ENCODE measurements around the gene MTFR1L.

The MTFR1L gene

GRCh38 chr1:25779894-25780293, 39.9 kb upstream of the MTFR1L start:
- H3K27ac ChIP-seq (ENCODE audit: low read depth, low read length, poor library complexity, severe bottlenecking): no peak overlapping the region
- TF ChIP-seq EZH2 (IDR thresholded peaks at IDR 0.05; ENCODE audit: borderline replicate concordance, low read length) (no peak), CTCF (IDR thresholded peaks at IDR 0.05; ENCODE audit: low read length) (no peak)
- no peak overlapping the region for H3K9ac ChIP-seq (ENCODE audit: low read length)

GRCh38 chr1:25780318-25781129, 39.2 kb upstream of the MTFR1L start:
- Histone ChIP-seq H3K9me2 (ENCODE audit: low read depth, low read length) (no peaks in the 10 kb centered on the region), H3K4me1 (ENCODE audit: insufficient read depth, low read length, severe bottlenecking) (peaks cover 7% of the 10 kb centered on the region), H3K4me3 (ENCODE audit: low read depth, low read length, poor library complexity, severe bottlenecking) (no peak overlapping the region), H3K9me3 (ENCODE audit: low read length) (no peaks in the 10 kb centered on the region), H2AFZ (ENCODE audit: low read length) (no peak overlapping the region), H3K27ac (ENCODE audit: low read depth, low read length, poor library complexity, severe bottlenecking) (no peak overlapping the region), H3K27me3 (ENCODE audit: insufficient read depth, low read length) (peaks cover 20% of the 10 kb centered on the region), H3K4me2 (ENCODE audit: low read length) (no peak overlapping the region), H3K9ac (ENCODE audit: low read length) (no peak overlapping the region), H3K36me3 (ENCODE audit: insufficient read depth, low read length) (no peaks in the 10 kb centered on the region), H3K79me2 (ENCODE audit: insufficient read depth, low read length) (no peaks in the 10 kb centered on the region), H3F3A (ENCODE audit: insufficient read depth, low read length) (0 out of 2 replicates have a peak, but pooled peaks cover 4% of the 10 kb centered on the region), H4K20me1 (ENCODE audit: insufficient read depth, low read length) (no peaks in the 10 kb centered on the region)
- TF ChIP-seq CTCF (IDR thresholded peaks at IDR 0.05; ENCODE audit: low read length): no peak
- TF ChIP-seq EZH2 (IDR thresholded peaks at IDR 0.05; ENCODE audit: borderline replicate concordance, low read length): no peak

More at GRCh38 chr1:25779894-25780293, 39.9 kb upstream of the MTFR1L start:
- Histone ChIP-seq H3K9me2 (ENCODE audit: low read depth, low read length) (no peaks in the 10 kb centered on the region), H2AFZ (ENCODE audit: low read length) (no peak overlapping the region), H3K4me1 (ENCODE audit: insufficient read depth, low read length, severe bottlenecking) (peaks cover 13% of the 10 kb centered on the region), H3K4me3 (ENCODE audit: low read depth, low read length, poor library complexity, severe bottlenecking) (no peak overlapping the region), H3K9me3 (ENCODE audit: low read length) (no peaks in the 10 kb centered on the region), H3K27me3 (ENCODE audit: insufficient read depth, low read length) (peaks cover 20% of the 10 kb centered on the region), H4K20me1 (ENCODE audit: insufficient read depth, low read length) (no peaks in the 10 kb centered on the region), H3K79me2 (ENCODE audit: insufficient read depth, low read length) (no peaks in the 10 kb centered on the region), H3K4me2 (ENCODE audit: low read length) (no peak overlapping the region), H3F3A (ENCODE audit: insufficient read depth, low read length) (0 out of 2 replicates have a peak, but pooled peaks cover 5% of the 10 kb centered on the region), H3K36me3 (ENCODE audit: insufficient read depth, low read length) (no peaks in the 10 kb centered on the region)

- H3K27ac ChIP-seq (ENCODE audit: low read depth, low read length, poor library complexity, severe bottlenecking): no peak overlapping the region
- peaks cover 4% of the 10 kb centered on the region for H3K4me1 ChIP-seq (ENCODE audit: insufficient read depth, low read length, severe bottlenecking)
- H3K9me2 ChIP-seq (ENCODE audit: low read depth, low read length): no peaks in the 10 kb centered on the region
- no peak overlapping the region for H3K4me2 ChIP-seq (ENCODE audit: low read length)
- peaks cover 20% of the 10 kb centered on the region for H3K27me3 ChIP-seq (ENCODE audit: insufficient read depth, low read length)
- TF ChIP-seq CTCF (IDR thresholded peaks at IDR 0.05; ENCODE audit: low read length): no peak
- no peak for TF ChIP-seq EZH2 (IDR thresholded peaks at IDR 0.05; ENCODE audit: borderline replicate concordance, low read length)
- H3K9me3 ChIP-seq (ENCODE audit: low read length): no peaks in the 10 kb centered on the region
- no peak overlapping the region for H3K4me3 ChIP-seq (ENCODE audit: low read depth, low read length, poor library complexity, severe bottlenecking)
- H3K36me3 ChIP-seq (ENCODE audit: insufficient read depth, low read length): no peaks in the 10 kb centered on the region
- H3F3A ChIP-seq (ENCODE audit: insufficient read depth, low read length): no peaks in the 10 kb centered on the region
- no peak overlapping the region for H2AFZ ChIP-seq (ENCODE audit: low read length)
- no peaks in the 10 kb centered on the region for H3K79me2 ChIP-seq (ENCODE audit: insufficient read depth, low read length)
- H4K20me1 ChIP-seq (ENCODE audit: insufficient read depth, low read length): no peaks in the 10 kb centered on the region
- no peak overlapping the region for H3K9ac ChIP-seq (ENCODE audit: low read length)
Measured at GRCh38 chr1:25781130-25781433, 38.7 kb upstream of the MTFR1L start.
